IMR-90 (cell line): Measurements from ENCODE around the gene TRAPPC2L.

Experiments used
- BHLHE40 ChIP-seq: fragments of 150-350 bp; IDR thresholded peaks from 2 replicates; pipeline ENCODE4 v1.6.1; 2016; ENCODE audit warnings: mild to moderate bottlenecking, low read depth, low read length
- CEBPB ChIP-seq: IDR thresholded peaks from 2 replicates; pipeline ENCODE4 v1.6.1; 2012; ENCODE audit warnings: low read depth, low read length, improper control_type of control experiment
- CHD1 ChIP-seq: IDR thresholded peaks from 2 replicates; pipeline ENCODE4 v1.6.1; 2012; ENCODE audit warnings: low read depth, low read length, improper control_type of control experiment
- ELK1 ChIP-seq: fragments of 150-350 bp; IDR thresholded peaks from 2 replicates; pipeline ENCODE4 v1.6.1; 2016; ENCODE audit warnings: low read depth, mild to moderate bottlenecking, low read length, moderate library complexity, borderline replicate concordance
- MAZ ChIP-seq: IDR thresholded peaks from 2 replicates; pipeline ENCODE4 v1.6.1; 2012; ENCODE audit warnings: low read depth, mild to moderate bottlenecking, low read length, improper control_type of control experiment, moderate library complexity, borderline replicate concordance
- MXI1 ChIP-seq: IDR thresholded peaks from 2 replicates; pipeline ENCODE4 v1.6.1; 2012; ENCODE audit warnings: low read depth, mild to moderate bottlenecking, low read length, moderate library complexity, borderline replicate concordance
- POLR2A ChIP-seq: IDR thresholded peaks from 2 replicates; pipeline ENCODE4 v1.6.1; 2012; ENCODE audit warnings: mild to moderate bottlenecking, low read depth, low read length
- RCOR1 ChIP-seq: IDR thresholded peaks from 2 replicates; pipeline ENCODE4 v1.6.1; 2012; ENCODE audit warnings: mild to moderate bottlenecking, low read length, improper control_type of control experiment; ENCODE audit not compliant: insufficient replicate concordance
- RFX5 ChIP-seq: IDR thresholded peaks from 2 replicates; pipeline ENCODE4 v1.8.0; 2012; ENCODE audit warnings: low read depth, mild to moderate bottlenecking, low read length, moderate library complexity
- USF2 ChIP-seq: fragments of 150-350 bp; IDR thresholded peaks from 2 replicates; pipeline ENCODE4 v1.6.1; 2017; ENCODE audit warnings: mild to moderate bottlenecking, antibody characterized with exemption, low read length, low read depth
- TF ChIP-seq, protein P1 (sequence below): conservative IDR thresholded peaks from 2 replicates; pipeline ENCODE4 v1.5.1; 2012; ENCODE audit warnings: mild to moderate bottlenecking, low read depth, low read length, improper control_type of control experiment

GRCh38 chr16:88908307-88908706 is 51.4 kb downstream of the TRAPPC2L start:
- TF ChIP-seq, protein P1, sequence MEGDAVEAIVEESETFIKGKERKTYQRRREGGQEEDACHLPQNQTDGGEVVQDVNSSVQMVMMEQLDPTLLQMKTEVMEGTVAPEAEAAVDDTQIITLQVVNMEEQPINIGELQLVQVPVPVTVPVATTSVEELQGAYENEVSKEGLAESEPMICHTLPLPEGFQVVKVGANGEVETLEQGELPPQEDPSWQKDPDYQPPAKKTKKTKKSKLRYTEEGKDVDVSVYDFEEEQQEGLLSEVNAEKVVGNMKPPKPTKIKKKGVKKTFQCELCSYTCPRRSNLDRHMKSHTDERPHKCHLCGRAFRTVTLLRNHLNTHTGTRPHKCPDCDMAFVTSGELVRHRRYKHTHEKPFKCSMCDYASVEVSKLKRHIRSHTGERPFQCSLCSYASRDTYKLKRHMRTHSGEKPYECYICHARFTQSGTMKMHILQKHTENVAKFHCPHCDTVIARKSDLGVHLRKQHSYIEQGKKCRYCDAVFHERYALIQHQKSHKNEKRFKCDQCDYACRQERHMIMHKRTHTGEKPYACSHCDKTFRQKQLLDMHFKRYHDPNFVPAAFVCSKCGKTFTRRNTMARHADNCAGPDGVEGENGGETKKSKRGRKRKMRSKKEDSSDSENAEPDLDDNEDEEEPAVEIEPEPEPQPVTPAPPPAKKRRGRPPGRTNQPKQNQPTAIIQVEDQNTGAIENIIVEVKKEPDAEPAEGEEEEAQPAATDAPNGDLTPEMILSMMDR, result no peak
- TF ChIP-seq MXI1, result no peak
- TF ChIP-seq POLR2A, result no peak
- no peak for TF ChIP-seq RFX5
- TF ChIP-seq CEBPB, result no peak
- TF ChIP-seq ELK1, result no peak
- TF ChIP-seq MAZ, result no peak
- TF ChIP-seq RCOR1, result no peak
- no peak for TF ChIP-seq USF2
- no peak for TF ChIP-seq CHD1
- TF ChIP-seq BHLHE40, result no peak
